Kidney capillary endothelial cell (primary cell): ENCODE data around the gene HYAL1.

ENCODE experiments used
- DNase-seq: peaks from one replicate; pipeline ENCODE4 v3.0.0-alpha.2; 2018; ENCODE audit warnings: low spot score

The HYAL1 gene

GRCh38 chr3:50334339-50335075 lies 31.1 kb upstream of the HYAL1 start:
- no peak for DNase-seq

GRCh38 chr3:50333744-50334328 lies 30.5 kb upstream of the HYAL1 start:
- peak; percentile 93 for DNase-seq

DNA sequence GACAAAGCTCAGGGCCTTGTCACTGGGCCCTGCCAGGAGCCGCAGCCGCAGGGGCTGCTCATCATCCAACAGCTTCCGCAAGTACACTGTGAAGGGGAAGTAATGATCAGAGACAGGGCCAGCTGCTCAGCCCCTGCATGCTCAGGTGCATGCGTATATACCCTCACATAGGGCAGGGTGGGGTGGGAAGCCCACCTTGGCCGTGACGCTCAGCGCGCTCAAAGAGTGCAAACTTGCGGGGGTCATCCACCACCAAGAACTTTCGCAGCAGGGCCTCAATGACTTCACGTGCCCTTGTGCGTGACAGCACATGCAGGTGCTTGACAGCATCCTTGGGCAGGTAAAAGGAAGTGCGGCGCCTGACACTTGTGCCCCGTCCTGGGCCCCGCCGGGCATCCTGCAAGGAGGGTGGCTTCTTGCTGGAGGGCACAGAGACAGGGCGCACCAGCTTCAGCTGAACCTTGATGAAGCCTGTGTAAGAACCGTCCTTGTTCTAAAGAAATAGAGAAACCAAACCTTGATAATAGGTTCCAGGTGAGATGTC lies 28.1 kb upstream of the HYAL1 start:
- no peak for DNase-seq

DNA sequence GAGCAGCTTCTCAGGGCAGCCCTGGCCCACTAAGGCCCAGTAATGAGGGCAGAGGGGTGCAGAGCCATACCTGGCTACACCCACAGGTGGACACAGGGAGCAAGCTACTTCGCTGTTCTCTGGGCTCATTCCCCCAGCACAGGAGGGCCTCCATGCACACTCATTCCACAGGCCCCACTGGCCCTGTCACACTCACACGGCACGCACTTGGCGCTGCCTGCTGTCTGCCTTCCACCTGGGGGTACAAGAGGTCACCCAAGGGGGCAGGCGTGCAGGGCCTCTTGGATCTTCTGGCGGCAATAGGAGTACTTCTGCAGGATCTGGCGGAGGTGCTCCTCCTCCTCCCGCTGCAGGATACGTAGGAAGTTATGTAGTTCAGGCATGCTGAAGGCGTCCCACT lies 27.0 kb upstream of the HYAL1 start:
- no peak for DNase-seq

- peak; percentile 94 for DNase-seq
Measured at GRCh38 chr3:50327943-50328691, 24.7 kb upstream of the HYAL1 start, which contains the start of gene TUSC2. TUSC2 (minus strand) TSS chr3:50328223; CDS start chr3:50328099, 124 bp downstream.

DNA sequence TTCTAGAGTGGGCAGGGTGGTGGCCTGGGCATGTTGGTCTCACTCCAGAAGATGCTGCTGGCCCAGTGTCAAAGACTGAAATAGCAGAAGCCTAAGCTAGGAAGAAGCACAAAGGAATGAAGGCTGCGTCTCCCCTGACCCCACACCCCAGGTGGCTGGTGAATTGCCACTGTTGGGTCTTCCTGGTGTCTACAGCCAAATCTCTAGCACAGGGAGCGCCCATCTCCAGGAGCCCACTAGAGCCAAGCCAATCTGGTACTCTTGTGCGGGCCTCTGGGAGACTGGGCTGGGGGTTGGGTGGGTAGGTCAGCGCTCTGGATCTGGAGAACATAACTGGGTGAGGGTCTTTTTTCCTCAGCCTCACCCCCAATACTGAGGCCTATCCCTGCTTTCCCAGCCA lies 23.8 kb upstream of the HYAL1 start:
- DNase-seq = no peak

GRCh38 chr3:50326182-50326541 lies 22.8 kb upstream of the HYAL1 start:
- DNase-seq = no peak

DNA sequence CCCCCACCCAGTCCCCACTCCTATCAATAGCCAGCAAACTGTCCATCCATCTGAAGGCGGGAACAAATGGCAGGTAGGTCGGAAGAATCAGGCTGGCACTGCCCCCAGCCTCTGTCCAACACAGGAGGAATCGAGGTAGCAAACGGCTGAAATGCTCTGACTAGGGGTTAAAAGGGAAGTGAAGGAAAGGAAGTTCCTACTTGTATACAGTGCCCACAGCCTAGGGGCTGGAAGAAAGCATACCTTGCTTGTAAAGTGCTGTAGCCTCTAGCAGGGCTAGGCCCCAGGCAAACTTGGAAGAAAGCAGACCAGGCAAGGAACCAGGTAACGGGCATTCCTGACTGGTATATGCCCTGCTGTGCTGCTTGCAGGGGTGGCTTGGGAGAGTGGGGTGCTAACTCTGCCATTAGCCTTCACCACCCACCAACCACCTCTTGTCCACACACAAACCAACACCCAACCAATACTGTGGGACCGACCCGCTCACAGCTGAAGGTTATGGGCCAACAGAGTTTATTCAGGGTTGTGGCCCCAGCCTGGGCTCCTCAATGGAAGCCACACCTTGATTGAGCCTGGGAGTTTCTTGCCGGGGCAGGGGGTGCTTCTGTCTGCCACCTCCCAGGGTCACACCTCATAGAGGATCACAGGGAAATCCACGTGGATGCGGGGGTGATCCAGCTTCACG lies 22.3 kb upstream of the HYAL1 start:
- no peak for DNase-seq

DNA sequence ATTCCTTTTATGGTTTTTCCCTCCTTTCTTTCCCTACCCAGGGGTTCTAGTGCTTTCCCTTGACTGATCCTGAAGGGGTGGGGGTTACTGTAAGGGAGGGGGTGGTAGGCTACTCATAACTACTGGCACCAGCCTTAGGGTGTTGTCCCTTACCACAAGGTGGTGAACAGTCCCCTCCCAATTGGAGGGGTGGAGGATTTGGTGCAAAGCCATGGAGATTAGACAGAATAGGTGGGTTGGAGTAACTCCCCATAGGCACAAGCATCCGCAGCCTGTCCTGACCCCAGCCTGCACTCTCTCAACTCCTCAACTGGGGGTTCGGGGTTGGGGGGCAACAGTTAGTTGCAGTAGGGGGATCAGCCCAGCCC lies 21.7 kb upstream of the HYAL1 start:
- no peak for DNase-seq

DNA sequence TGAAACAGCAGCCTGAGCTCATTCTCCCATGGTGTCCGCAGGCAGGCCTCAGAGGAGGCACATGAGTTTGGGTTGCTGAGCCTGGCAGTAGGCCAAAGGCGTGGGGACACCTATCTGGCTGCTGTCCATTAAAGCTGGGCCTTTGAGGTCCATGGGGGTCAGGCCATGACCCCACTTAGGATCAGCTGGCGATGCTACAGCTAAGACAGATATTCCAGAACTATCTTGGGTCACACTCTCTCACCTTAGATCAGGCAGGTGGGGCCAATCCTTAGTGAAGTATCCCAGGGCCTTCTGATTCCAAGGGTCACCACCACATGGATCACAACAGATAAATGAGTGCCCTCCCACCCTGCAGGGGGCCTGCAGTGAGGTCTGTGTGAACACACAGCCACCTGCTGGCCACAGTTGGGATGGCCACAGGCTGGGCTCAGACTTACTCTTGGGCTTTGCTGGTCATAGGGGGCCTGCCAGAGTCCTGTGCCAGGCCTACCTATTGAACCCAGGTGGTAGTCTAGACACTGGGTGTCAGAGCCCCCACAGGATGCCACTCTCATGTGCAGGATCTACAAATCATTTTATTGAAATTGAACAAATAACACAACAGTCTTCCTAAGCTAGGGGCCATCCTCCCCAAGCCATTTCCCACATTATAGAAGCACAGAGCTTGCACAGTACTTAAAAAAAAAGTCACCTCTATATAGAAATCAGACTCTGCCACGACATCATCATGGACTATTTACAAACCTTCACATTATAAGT lies 21.2 kb upstream of the HYAL1 start:
- peak; percentile 88 for DNase-seq

GRCh38 chr3:50323614-50324199 lies 20.3 kb upstream of the HYAL1 start:
- peak; percentile 90 for DNase-seq

GRCh38 chr3:50323092-50323600 lies 19.8 kb upstream of the HYAL1 start:
- DNase-seq = peak; percentile 96

GRCh38 chr3:50322386-50323091 lies 19.2 kb upstream of the HYAL1 start, which contains the start of gene HYAL2:
HYAL2 (minus strand) TSS chr3:50322745; CDS start chr3:50320489, 2,256 bp downstream.
- peak; percentile 69 for DNase-seq

DNA sequence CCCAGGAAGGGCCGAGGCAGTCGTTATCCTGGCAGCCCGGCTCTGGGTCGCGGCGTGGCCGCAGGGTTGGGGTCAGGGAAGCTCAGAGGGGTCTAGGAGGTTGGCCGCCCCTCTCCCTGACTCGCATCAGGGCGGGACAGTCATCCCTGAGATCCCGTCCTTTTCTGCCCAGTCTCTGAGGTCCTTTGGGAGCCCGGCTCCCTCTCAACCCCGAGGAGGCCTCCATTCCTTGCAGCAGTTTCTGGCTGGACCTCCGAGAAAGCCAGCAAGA lies 18.7 kb upstream of the HYAL1 start:
- no peak for DNase-seq

GRCh38 chr3:50321336-50322114 lies 18.2 kb upstream of the HYAL1 start:
- peak; percentile 75 for DNase-seq

- DNase-seq = no peak
Measured at GRCh38 chr3:50320853-50321335, 17.5 kb upstream of the HYAL1 start.

DNA sequence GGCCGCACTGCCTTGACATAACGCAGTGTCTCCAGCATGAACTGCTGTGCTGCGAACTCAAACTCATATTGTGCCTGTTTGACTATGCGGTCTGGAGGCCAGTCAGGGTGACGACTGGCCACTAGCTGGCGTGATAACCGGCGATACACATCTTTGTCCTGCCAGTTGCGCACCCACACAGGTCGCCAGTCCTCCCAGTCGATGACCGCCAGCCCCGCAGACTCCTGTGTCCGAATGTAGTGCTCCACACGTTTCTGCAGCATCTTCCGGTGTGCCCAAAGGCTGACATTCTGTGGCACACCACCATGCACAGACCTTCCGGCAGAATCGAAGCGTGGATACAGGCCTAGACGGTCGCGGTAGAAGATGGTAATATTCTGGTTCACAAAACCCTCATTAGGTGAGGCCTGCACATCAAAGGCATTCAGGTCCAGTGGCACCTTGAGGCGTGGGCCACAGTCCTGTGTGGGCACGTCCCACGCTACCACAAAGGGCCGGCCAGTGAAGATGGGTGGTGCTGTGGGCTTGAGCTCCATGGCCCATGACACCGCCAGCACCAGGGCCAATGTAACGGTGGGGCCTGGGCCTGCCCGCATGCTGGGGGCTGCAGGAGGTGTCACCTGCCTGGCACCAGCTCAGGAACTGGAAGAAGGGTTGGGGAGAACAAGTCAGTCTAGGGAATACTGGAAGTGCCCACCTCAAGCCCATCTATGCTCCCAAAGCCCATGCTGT lies 16.7 kb upstream of the HYAL1 start:
- no peak for DNase-seq

GRCh38 chr3:50319181-50319893 lies 16.0 kb upstream of the HYAL1 start:
- DNase-seq = no peak
